DMS53 (cell line): ENCODE measurements around the gene PRSS22.

Experiments
- DNase-seq: peaks from one replicate; lab custom pipeline; 2025; lab: John Stamatoyannopoulos, UW

Gene PRSS22

GRCh38 chr16:2879854-2880508, 22.0 kb upstream of the PRSS22 start:
- no peak for DNase-seq

- peak; percentile 82 for DNase-seq
Observed at GRCh38 chr16:2874912-2875362, 17.0 kb upstream of the PRSS22 start.

GRCh38 chr16:2874032-2874911, 16.3 kb upstream of the PRSS22 start:
- no peak for DNase-seq

GRCh38 chr16:2871926-2872325, 14.0 kb upstream of the PRSS22 start:
- no peak for DNase-seq

- peak; percentile 91 for DNase-seq
Observed at GRCh38 chr16:2867987-2868789, 10.2 kb upstream of the PRSS22 start.

- no peak for DNase-seq
Observed at GRCh38 chr16:2867661-2867986, 9.7 kb upstream of the PRSS22 start.

GRCh38 chr16:2866431-2866830, 8.5 kb upstream of the PRSS22 start:
- no peak for DNase-seq

- DNase-seq = no peak
Observed at GRCh38 chr16:2865651-2866050, 7.7 kb upstream of the PRSS22 start.

GRCh38 chr16:2860826-2861567, 3.0 kb upstream of the PRSS22 start:
- DNase-seq = no peak

GRCh38 chr16:2859686-2860265, 1.8 kb upstream of the PRSS22 start:
- no peak for DNase-seq

GRCh38 chr16:2858245-2859025, 465 bp upstream of the PRSS22 start:
- peak; percentile 95 for DNase-seq

- DNase-seq = no peak
Observed at GRCh38 chr16:2856686-2857450, 1.1 kb downstream of the PRSS22 start.

GRCh38 chr16:2856061-2856670, 1.8 kb downstream of the PRSS22 start:
- peak; percentile 67 for DNase-seq

- no peak for DNase-seq
Observed at GRCh38 chr16:2855536-2855935, 2.4 kb downstream of the PRSS22 start.

GRCh38 chr16:2854700-2855309, 3.2 kb downstream of the PRSS22 start:
- DNase-seq = peak; percentile 27

- no peak for DNase-seq
Observed at GRCh38 chr16:2853531-2854073, 4.4 kb downstream of the PRSS22 start.

- no peak for DNase-seq
Observed at GRCh38 chr16:2852731-2853507, 5.1 kb downstream of the PRSS22 start.
